Measurements from ENCODE around the gene ZC3HAV1L.

- TF ChIP-seq POLR2AphosphoS5 (IDR thresholded peaks at IDR 0.05; ENCODE audit: borderline replicate concordance, low read depth, low read length) (no peak), EZH2 (IDR thresholded peaks at IDR 0.05) (no peak)
Measured at GRCh38 chr7:139055674-139056073, 19.8 kb upstream of the ZC3HAV1L start.

Measured in SK-N-MC (cell line).